Kidney epithelial cell (primary cell): ENCODE results near the gene KRTAP20-4. TPM values are rescaled to one million over a fixed set of nuclear protein-coding genes. Genes with fewer than 3 reads are reported as not detected.

Experiments used
- DNase-seq: peaks from one replicate; pipeline ENCODE4 v3.0.0-alpha.2; 2010; ENCODE audit warnings: low read depth
- H3K27me3 ChIP-seq: 2 replicates; pipeline ENCODE4 v1.6.0; 2011; ENCODE audit warnings: low read length; ENCODE audit not compliant: control insufficient read depth, insufficient read depth
- H3K36me3 ChIP-seq: 2 replicates; pipeline ENCODE4 v1.5.1; 2011; ENCODE audit warnings: low read length; ENCODE audit not compliant: control insufficient read depth, insufficient read depth
- H3K4me3 ChIP-seq: 2 replicates; pipeline ENCODE4 v1.5.1; 2011; ENCODE audit warnings: low read depth, mild to moderate bottlenecking, control low read depth, low read length
- CTCF ChIP-seq: IDR thresholded peaks from 2 replicates; pipeline ENCODE4 v1.5.1; 2011; ENCODE audit warnings: mild to moderate bottlenecking, moderate library complexity, low read length, control low read depth, inconsistent platforms; ENCODE audit not compliant: insufficient read depth, poor library complexity, severe bottlenecking
- total RNA-seq: library from RNA; depleted of rRNA; stranded (reverse); fragments of >200 nt; gene quantifications from 2 replicates; pipeline ENCODE4 v1.2.3, GENCODE V29; 2015

KRTAP20-4 gene
- total RNA-seq, 1 donor from 2014 or later = not detected

GRCh38 chr21:30615199-30615598 is 5.2 kb upstream of the KRTAP20-4 start:
- H3K36me3 ChIP-seq = no peaks in the 10 kb centered on the region
- no peaks in the 10 kb centered on the region for H3K27me3 ChIP-seq
- no peak overlapping the region for H3K4me3 ChIP-seq
- no peak for TF ChIP-seq CTCF
- no peak for DNase-seq

- H3K36me3 ChIP-seq = no peaks in the 10 kb centered on the region
- no peak for DNase-seq
- no peaks in the 10 kb centered on the region for H3K27me3 ChIP-seq
- TF ChIP-seq CTCF = no peak
- no peak within 1 kb of the TSS for H3K4me3 ChIP-seq
Measured at GRCh38 chr21:30616125-30616524, 4.3 kb upstream of the KRTAP20-4 start, which contains the start of gene KRTAP20-1. TSS of gene KRTAP20-1 (plus strand) at chr21:30616425. CDS start at chr21:30616455, 30 bp downstream.

- no peak for DNase-seq
- Histone ChIP-seq H3K4me3 (no peak overlapping the region), H3K36me3 (no peaks in the 10 kb centered on the region), H3K27me3 (no peaks in the 10 kb centered on the region)
- no peak for TF ChIP-seq CTCF
Measured at GRCh38 chr21:30620080-30620479, 347 bp upstream of the KRTAP20-4 start.

GRCh38 chr21:30623362-30623761 is 2.9 kb downstream of the KRTAP20-4 start:
- no peak for DNase-seq
- Histone ChIP-seq H3K36me3 (no peaks in the 10 kb centered on the region), H3K4me3 (no peak overlapping the region), H3K27me3 (no peaks in the 10 kb centered on the region)
- TF ChIP-seq CTCF = no peak

GRCh38 chr21:30625449-30626165 is 5.2 kb downstream of the KRTAP20-4 start:
- no peaks in the 10 kb centered on the region for H3K36me3 ChIP-seq
- TF ChIP-seq CTCF = no peak
- no peak for DNase-seq
- H3K4me3 ChIP-seq = no peak overlapping the region
- H3K27me3 ChIP-seq = no peaks in the 10 kb centered on the region

GRCh38 chr21:30628109-30628508 is 7.7 kb downstream of the KRTAP20-4 start:
- Histone ChIP-seq H3K4me3 (no peak overlapping the region), H3K36me3 (no peaks in the 10 kb centered on the region), H3K27me3 (no peaks in the 10 kb centered on the region)
- no peak for DNase-seq
- TF ChIP-seq CTCF = no peak
